COLO829 (cell line): ENCODE measurements around the gene CLCN2.

Source experiments
- DNase-seq: peaks from one replicate; pipeline ENCODE4 v3.0.0; 2012; ENCODE audit warnings: low spot score

Gene CLCN2

DNA sequence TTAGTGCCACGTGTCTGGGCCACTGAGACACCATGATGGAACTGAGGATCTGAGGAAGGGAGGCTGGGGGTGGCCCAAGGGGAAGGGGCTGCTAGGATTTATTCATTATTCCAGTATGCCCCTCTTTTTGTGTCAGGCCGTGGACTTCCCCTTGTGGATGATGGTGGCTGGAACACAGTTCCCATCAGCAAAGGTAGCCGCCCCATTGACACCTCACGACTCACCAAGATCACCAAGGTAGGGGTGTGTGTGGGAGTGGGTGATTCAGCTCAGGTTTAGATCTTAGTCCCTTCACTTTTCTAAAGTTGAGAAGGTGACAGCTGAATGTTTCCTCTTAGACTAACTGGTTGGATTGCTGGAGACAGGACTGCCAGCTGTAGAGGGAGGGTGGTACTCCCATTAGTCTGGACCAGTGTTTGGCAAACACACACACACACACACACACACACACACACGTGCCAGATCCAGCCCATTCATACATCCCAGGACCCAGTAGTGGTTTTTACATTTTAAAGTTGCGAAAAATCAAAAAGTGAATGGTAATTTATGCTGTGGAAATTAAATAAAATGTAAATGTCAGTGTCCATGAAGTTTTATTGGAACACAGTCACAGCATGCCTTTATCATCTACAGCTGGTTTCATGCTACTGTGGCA is 35.6 kb downstream of the CLCN2 start:
- DNase-seq: no peak

GRCh38 chr3:184325269-184325668 is 36.1 kb downstream of the CLCN2 start:
- DNase-seq: no peak

DNA sequence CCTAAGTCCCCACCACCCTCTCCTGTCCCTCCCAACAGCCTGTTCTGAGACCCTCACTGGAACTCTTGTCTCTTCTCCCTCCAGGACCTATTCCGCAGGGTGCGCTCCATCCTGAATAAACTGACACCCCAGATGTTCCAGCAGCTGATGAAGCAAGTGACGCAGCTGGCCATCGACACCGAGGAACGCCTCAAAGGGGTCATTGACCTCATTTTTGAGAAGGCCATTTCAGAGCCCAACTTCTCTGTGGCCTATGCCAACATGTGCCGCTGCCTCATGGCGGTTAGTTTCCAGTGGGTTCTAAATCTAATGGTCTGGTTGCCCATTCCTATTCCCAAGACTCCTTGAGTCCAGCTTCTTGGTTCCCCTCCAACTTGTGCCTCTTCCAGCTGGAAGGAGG is 37.7 kb downstream of the CLCN2 start:
- DNase-seq: no peak

DNA sequence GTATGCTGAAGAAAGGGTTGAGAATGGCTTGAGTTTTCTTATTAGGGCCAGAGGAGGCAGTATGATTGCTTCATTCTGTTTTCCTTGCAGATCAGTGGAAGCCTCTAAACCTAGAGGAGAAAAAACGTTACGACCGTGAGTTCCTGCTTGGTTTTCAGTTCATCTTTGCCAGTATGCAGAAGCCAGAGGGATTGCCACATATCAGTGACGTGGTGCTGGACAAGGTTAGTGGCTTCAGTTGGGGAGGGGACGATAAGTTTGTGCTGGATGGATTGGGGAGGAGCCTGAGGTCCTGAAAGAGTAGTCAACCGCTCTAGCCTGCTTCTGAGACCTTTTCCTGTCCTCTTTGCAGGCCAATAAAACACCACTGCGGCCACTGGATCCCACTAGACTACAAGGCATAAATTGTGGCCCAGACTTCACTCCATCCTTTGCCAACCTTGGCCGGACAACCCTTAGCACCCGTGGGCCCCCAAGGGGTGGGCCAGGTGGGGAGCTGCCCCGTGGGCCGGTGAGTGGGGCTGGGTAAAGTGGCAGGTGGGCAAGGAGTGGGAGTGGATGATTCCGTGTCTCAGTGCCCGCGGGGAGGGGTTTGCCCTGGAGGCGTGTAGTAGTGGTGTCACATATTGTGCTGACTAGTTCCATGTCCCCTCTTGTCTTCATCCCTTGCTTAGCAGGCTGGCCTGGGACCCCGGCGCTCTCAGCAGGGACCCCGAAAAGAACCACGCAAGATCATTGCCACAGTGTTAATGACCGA is 38.5 kb downstream of the CLCN2 start:
- no peak for DNase-seq

GRCh38 chr3:184321666-184322065 is 39.7 kb downstream of the CLCN2 start:
- DNase-seq: no peak

DNA sequence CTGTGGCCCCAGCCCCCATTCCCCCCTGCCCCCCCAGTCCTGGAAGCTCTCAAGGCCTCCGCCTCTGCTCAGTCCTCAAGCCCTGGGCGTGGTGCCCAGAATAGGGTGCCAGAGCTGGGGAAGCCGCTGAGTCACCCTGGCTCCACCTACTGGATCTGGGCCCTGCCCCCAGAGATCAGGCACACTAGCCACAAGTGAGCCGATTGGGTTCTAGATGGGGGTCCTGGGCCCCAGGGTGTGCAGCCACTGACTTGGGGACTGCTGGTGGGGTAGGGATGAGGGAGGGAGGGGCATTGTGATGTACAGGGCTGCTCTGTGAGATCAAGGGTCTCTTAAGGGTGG is 41.3 kb downstream of the CLCN2 start:
- DNase-seq: peak; percentile 98

DNA sequence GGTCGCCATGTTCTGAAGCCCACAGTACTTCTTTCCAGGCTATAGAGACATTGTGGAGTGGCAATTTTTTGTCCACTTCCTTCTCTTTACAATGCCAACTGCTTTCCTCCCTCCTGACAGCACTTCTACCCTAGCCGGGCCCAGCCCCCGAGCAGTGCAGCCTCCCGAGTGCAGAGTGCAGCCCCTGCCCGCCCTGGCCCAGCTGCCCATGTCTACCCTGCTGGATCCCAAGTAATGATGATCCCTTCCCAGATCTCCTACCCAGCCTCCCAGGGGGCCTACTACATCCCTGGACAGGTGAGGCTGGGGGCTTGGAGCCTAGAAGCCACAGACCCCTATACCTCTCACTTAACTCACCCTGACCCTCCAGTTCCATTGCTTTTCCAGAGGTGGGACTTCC is 44.2 kb downstream of the CLCN2 start:
- DNase-seq: no peak

- DNase-seq: no peak
Observed at GRCh38 chr3:184316792-184317191, 44.6 kb downstream of the CLCN2 start.

DNA sequence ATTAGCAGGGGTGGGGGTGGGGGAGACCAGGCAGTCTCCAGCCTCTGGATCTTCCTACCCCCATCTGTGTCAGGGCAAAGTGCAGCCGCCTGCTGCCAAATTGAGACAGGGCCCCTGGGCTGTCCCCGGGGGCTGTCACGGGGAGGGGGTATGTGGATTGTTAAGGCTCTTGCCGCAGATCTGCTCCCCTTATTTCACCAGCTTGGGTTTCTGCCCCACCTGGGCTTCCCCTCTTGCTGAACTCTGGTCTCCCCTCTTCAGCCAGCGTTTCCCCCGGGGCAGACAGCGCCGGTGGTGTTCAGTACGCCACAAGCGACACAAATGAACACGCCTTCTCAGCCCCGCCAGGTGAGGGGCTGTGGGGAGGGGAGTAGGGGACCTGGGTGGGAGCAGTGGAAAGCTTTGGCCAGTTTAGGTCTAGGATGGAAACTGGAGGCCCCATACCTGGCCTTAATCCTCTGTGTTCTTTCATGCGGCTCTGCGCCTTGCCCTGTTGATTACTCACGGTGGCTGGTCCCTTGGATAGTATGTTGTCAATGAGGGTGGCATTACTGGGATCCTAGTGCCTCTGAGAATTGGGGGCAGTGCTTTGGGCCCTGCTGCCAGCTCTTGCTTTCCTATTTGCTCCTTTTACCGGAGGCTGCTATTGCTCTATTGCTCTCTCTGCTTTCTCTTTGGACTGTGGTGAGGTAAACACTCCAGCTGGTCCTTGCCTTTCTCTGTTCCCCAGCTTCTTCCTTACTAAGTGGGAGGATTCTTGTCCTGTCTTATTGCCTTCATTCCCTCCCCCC is 45.3 kb downstream of the CLCN2 start:
- DNase-seq: no peak

DNA sequence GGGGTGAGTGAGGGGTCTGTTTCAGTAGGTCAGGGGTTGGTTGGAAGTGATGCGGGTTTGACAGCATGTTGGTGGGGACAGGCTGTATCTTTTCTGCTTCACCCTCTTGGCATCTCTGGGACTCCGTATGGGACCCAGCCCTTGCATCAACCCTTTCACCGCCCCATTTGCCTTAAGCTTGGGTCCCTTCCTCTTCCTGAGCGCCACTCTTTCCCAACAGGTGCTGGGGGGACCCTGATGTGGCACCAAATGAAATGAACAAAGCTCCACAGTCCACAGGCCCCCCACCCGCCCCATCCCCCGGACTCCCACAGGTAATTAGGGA is 45.9 kb downstream of the CLCN2 start:
- no peak for DNase-seq

DNA sequence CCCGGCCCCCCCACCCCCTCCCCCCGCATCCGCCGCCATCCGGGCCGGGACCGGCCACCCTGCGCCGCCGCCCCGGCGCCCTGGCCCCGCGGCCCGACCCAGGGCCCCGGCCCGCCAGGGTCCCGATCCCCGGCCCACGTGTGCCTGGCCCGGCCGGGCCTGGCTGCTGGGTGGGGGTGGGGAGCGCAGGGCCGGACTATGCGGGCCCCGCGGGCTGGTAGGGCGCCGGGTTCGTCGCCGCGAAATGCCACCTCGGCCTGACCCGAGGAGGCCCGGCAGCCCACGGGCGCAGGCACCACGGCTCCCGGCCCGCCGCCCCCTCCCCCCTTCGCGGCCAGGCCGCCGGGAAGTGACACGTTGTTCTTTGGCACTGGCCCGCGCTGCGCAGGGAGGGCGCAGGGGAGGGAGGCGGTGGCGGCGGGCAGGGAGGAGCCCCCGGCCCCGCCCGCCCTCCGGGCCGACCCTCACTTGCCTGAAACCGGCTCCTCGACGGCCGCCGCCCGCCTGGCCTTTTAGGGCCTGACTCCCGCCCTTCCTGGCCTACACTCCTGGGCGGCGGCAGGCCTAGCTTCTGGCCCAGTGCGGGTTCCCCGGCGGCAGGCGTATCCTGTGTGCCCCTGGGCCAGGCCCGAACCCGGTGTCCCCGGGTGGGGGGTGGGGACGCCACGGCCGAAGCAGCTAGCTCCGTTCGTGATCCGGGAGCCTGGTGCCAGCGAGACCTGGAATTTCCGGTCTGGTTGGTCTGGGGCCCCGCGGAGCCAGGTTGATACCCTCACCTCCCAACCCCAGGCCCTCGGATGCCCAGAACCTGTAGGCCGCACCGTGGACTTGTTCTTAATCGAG is 46.5 kb downstream of the CLCN2 start:
- peak; percentile 56 for DNase-seq

DNA sequence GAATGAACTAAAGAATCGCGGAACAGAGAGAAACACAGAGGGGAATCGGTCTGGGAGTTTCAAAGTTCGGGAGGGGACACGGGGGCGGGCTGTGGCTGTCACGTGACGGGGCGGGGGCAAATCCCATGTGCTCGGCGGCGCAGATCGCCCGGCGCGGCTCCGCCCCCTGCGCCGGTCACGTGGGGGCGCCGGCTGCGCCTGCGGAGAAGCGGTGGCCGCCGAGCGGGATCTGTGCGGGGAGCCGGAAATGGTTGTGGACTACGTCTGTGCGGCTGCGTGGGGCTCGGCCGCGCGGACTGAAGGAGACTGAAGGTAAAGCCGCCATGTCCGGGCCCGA is 47.1 kb downstream of the CLCN2 start, which contains the start of gene EIF4G1:
Gene EIF4G1 (plus strand): TSS at position 244 of the 337 bp plus-strand sequence. CDS start 1,191 bp downstream, outside the sequence.
- peak; percentile 97 for DNase-seq

- DNase-seq: no peak
Observed at GRCh38 chr3:184311633-184312032, 49.8 kb downstream of the CLCN2 start.

DNA sequence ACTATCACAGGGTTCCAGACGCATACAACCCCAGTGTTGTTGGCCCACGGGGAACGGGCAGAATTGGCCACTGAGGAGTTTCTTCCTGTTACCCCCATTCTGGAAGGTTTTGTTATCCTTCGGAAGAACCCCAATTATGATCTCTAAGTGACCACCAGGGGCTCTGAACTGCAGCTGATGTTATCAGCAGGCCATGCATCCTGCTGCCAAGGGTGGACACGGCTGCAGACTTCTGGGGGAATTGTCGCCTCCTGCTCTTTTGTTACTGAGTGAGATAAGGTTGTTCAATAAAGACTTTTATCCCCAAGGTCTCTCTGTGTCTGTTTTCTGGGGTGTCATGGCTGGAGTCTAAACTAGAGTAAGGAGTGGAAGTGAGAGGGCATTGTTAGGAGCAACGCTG is 52.7 kb downstream of the CLCN2 start:
- no peak for DNase-seq

DNA sequence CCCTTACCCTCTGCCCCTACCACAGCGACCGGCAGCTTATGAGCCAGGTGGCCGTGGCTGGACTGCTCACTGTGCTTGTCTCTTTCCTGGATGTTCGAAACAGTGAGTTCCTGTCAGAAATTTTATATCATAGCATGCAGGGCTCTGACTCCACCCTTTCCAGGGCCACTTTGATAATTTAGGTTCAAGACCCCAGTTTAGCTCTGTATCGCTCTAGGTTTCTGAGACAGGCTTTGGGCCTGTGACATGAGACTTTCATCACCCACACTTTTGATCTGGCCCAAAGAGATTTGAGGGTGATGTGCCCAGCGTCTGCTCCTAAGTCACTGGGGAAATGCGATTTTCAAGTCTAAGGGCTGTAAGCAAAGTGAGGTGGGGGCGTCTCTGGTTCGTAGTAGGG is 53.5 kb downstream of the CLCN2 start:
- no peak for DNase-seq

- no peak for DNase-seq
Observed at GRCh38 chr3:184306341-184306972, 54.9 kb downstream of the CLCN2 start.

GRCh38 chr3:184305577-184305976 is 55.8 kb downstream of the CLCN2 start:
- no peak for DNase-seq

GRCh38 chr3:184300378-184300720 is 61.1 kb downstream of the CLCN2 start:
- no peak for DNase-seq

GRCh38 chr3:184299488-184300377 is 61.7 kb downstream of the CLCN2 start:
- DNase-seq: no peak

- DNase-seq: peak; percentile 96
Observed at GRCh38 chr3:184298759-184299487, 62.5 kb downstream of the CLCN2 start, which contains the start of gene PSMD2. Gene PSMD2 (plus strand): TSS chr3:184299241. CDS start chr3:184299267, 26 bp downstream.
